GM23248 (cell line): Measurements from ENCODE around the gene TGM2. TPM values are rescaled to one million over a fixed set of nuclear protein-coding genes. Genes with fewer than 3 reads are reported as not detected.

Experiments
- DNase-seq: peaks from one replicate; pipeline ENCODE4 v3.0.0-alpha.2; 2015
- H2AFZ ChIP-seq: fragments of 200-600 bp; sonication (generic); 2 replicates; pipeline ENCODE4 v1.6.1; 2016; ENCODE audit warnings: antibody characterized with exemption
- H3F3A ChIP-seq: fragments of 200-600 bp; sonication (generic); 2 replicates; pipeline ENCODE4 v1.6.1; 2016; ENCODE audit warnings: mild to moderate bottlenecking, antibody characterized with exemption, mixed run types; ENCODE audit not compliant: insufficient read depth
- H3K27ac ChIP-seq: fragments of 200-600 bp; sonication (generic); 2 replicates; pipeline ENCODE4 v1.5.1; 2016; ENCODE audit warnings: mild to moderate bottlenecking
- H3K27me3 ChIP-seq: fragments of 200-600 bp; sonication (generic); replicated peaks from 2 replicates; pipeline ENCODE4 v1.6.1; 2016; ENCODE audit warnings: mild to moderate bottlenecking; ENCODE audit not compliant: insufficient read depth
- H3K36me3 ChIP-seq: fragments of 200-600 bp; sonication (generic); 2 replicates; pipeline ENCODE4 v1.6.1; 2016; ENCODE audit warnings: low read depth, mild to moderate bottlenecking
- H3K4me1 ChIP-seq: fragments of 200-600 bp; sonication (generic); 2 replicates; pipeline ENCODE4 v1.6.1; 2016; ENCODE audit warnings: mild to moderate bottlenecking; ENCODE audit not compliant: insufficient read depth
- H3K4me2 ChIP-seq: fragments of 200-600 bp; sonication (generic); one replicate; pipeline ENCODE4 v1.6.1; 2016; ENCODE audit warnings: mild to moderate bottlenecking; ENCODE audit not compliant: unreplicated experiment
- H3K4me3 ChIP-seq: fragments of 200-600 bp; sonication (generic); 2 replicates; pipeline ENCODE4 v1.5.1; 2016; ENCODE audit warnings: mild to moderate bottlenecking
- H3K79me2 ChIP-seq: fragments of 200-600 bp; sonication (generic); 2 replicates; pipeline ENCODE4 v1.6.1; 2016; ENCODE audit warnings: mild to moderate bottlenecking; ENCODE audit not compliant: insufficient read depth
- H3K9ac ChIP-seq: fragments of 200-600 bp; sonication (generic); 2 replicates; pipeline ENCODE4 v1.6.1; 2016; ENCODE audit warnings: mild to moderate bottlenecking
- H3K9me2 ChIP-seq: fragments of 200-600 bp; sonication (generic); 2 replicates; pipeline ENCODE4 v1.6.1; 2016; ENCODE audit warnings: mixed run types, mild to moderate bottlenecking, moderate library complexity; ENCODE audit not compliant: insufficient read depth
- H3K9me3 ChIP-seq: fragments of 200-600 bp; sonication (generic); one replicate; pipeline ENCODE4 v1.6.1; 2017; ENCODE audit warnings: low read depth
- H4K20me1 ChIP-seq: fragments of 200-600 bp; sonication (generic); 2 replicates; pipeline ENCODE4 v1.6.0; 2016; ENCODE audit not compliant: insufficient read depth
- EZH2 ChIP-seq: fragments of 200-600 bp; sonication (generic); IDR thresholded peaks from 2 replicates; pipeline ENCODE4 v1.6.1; 2018; ENCODE audit warnings: antibody characterized with exemption, mild to moderate bottlenecking; ENCODE audit not compliant: insufficient read depth, poor library complexity, severe bottlenecking
- EZH2phosphoT487 ChIP-seq: fragments of 200-600 bp; sonication (generic); IDR thresholded peaks from 2 replicates; pipeline ENCODE4 v1.6.1; 2018; ENCODE audit warnings: antibody characterized with exemption, moderate library complexity, mild to moderate bottlenecking, low read depth; ENCODE audit not compliant: insufficient read depth
- WGBS, 2 experiments: methylation state at CpG; one replicate each; pipeline ENCODE4 v1.1.6; 2015 to 2017; ENCODE audit warnings: low lambda C conversion rate in 2 of 2, low coverage in 1 of 2; ENCODE audit errors: missing lambda C conversion rate in 2 of 2; 5-methylcytosine and 5-hydroxymethylcytosine counted together
- in situ Hi-C: fragments of 300-500 bp; cut with MboI; formaldehyde crosslinking; loops from 2 replicates; pipeline ENCODE4 v1.15.0; 2020
- polyA plus RNA-seq: library from polyadenylated mRNA; unstranded; fragments of >200 nt; fragmentation: Nextera tagmentation; extraction: Ambion mirVana; gene quantifications from 2 replicates; pipeline ENCODE4 v1.2.1, GENCODE V29; 2016
- total RNA-seq: library from RNA; depleted of rRNA; stranded (reverse); fragments of >200 nt; shearing (Covaris generic); gene quantifications from 2 replicates; pipeline ENCODE4 v1.2.3, GENCODE V29; 2014

Gene TGM2
- total and polyA plus RNA-seq, 2 experiments from 2014 or later: 254 to 311 TPM

DNA sequence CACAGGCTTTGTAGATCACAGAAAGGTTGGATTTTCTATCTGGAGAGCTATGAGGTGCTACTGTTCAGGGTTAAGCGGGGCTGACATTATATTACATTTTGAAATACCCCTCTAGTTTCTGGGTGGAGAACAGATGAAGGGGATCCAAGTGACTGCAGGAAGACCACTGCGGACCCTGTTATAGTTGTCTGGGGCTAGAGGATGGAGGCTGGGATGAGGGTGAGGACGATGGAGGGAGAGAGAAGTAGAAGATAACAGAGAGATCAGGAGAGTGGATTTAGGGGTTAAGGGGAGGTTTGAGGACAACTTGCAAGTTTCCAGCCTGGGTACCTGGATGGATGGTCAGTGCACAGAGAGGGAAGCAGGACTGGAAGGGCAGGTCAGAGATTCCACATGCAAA lies 43.5 kb upstream of the TGM2 start:
- Histone ChIP-seq H3K9ac (no peak overlapping the region), H3K4me2 (no peak overlapping the region), H3K27me3 (no peaks in the 10 kb centered on the region), H3K36me3 (no peaks in the 10 kb centered on the region), H3K79me2 (no peaks in the 10 kb centered on the region), H3K27ac (no peak overlapping the region), H3K9me3 (no peaks in the 10 kb centered on the region), H3K4me1 (peaks cover 8% of the 10 kb centered on the region), H3K4me3 (no peak overlapping the region), H3F3A (peaks cover 24% of the 10 kb centered on the region; the same call in 1 of the 2 replicates), H4K20me1 (no peaks in the 10 kb centered on the region), H2AFZ (no peak overlapping the region), H3K9me2 (no peaks in the 10 kb centered on the region)
- in situ Hi-C loops: no loop called here
- DNase-seq: no peak
- 96 to 97% methylated on average over 3 of the region's 3 CpGs for WGBS, 2 experiments
- TF ChIP-seq EZH2 (no peak), EZH2phosphoT487 (no peak)

DNA sequence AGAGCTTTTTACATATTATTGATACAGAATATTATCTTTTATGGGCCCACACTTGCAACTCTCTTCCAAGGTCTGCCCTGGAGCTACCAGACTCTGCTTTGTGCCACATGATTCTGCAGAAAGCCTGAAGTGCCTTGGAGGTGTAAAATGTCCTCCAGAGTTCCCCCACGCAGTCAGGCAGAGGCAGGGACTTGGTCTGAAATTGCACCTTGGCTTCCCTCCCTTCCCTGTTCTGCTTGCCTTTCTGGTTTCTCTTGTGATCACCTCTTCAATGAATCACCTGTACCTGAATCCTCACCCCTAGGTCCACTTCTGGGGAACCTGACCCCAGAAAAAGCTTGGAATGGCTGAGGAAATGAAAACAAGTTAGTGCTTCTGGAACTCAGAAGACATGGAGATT lies 43.0 kb upstream of the TGM2 start:
- no peak for DNase-seq
- H3K4me2 ChIP-seq: no peak overlapping the region
- H3K27me3 ChIP-seq: no peaks in the 10 kb centered on the region
- TF ChIP-seq EZH2phosphoT487: no peak
- no peak for TF ChIP-seq EZH2
- H3K27ac ChIP-seq: no peak overlapping the region
- in situ Hi-C loops: no loop called here
- no peaks in the 10 kb centered on the region for H3K9me2 ChIP-seq
- no peaks in the 10 kb centered on the region for H3K9me3 ChIP-seq
- H3K36me3 ChIP-seq: no peaks in the 10 kb centered on the region
- no peak overlapping the region for H3K9ac ChIP-seq
- peaks cover 25% of the 10 kb centered on the region; the same call in 1 of the 2 replicates for H3F3A ChIP-seq
- no peaks in the 10 kb centered on the region for H3K79me2 ChIP-seq
- WGBS, 2 experiments: 97 to 100% methylated on average over 1 of the region's 1 CpG
- peaks cover 8% of the 10 kb centered on the region for H3K4me1 ChIP-seq
- H4K20me1 ChIP-seq: no peaks in the 10 kb centered on the region
- no peak overlapping the region for H2AFZ ChIP-seq
- H3K4me3 ChIP-seq: no peak overlapping the region

DNA sequence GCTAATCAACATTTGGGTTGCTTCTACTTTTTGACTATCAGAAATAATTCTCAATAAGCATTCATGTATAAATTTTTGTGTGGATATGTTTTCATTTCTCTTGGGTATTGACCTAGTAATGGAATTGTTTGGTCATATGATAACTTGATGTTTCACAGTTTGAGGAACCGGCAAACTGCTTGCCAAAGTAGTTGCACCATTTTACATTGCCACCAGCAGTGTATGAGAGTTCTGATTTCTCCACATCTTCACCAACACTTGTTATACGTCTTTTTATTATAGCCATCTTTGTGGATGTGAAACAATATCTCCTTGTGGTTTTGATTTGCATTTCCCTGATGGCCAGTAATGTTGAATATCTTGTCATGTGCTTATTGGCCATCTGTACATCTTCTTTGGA lies 42.6 kb upstream of the TGM2 start:
- TF ChIP-seq EZH2 (no peak), EZH2phosphoT487 (no peak)
- no peaks in the 10 kb centered on the region for H4K20me1 ChIP-seq
- no peaks in the 10 kb centered on the region for H3K9me2 ChIP-seq
- H3F3A ChIP-seq: peaks cover 25% of the 10 kb centered on the region; the same call in 1 of the 2 replicates
- 81 to 82% methylated on average over 2 of the region's 2 CpGs for WGBS, 2 experiments
- no peak overlapping the region for H3K27ac ChIP-seq
- in situ Hi-C loops: no loop called here
- H3K4me3 ChIP-seq: no peak overlapping the region
- no peaks in the 10 kb centered on the region for H3K27me3 ChIP-seq
- no peaks in the 10 kb centered on the region for H3K79me2 ChIP-seq
- no peaks in the 10 kb centered on the region for H3K36me3 ChIP-seq
- no peak overlapping the region for H3K4me2 ChIP-seq
- no peak overlapping the region for H2AFZ ChIP-seq
- no peaks in the 10 kb centered on the region for H3K9me3 ChIP-seq
- H3K4me1 ChIP-seq: peaks cover 8% of the 10 kb centered on the region
- H3K9ac ChIP-seq: no peak overlapping the region
- no peak for DNase-seq

DNA sequence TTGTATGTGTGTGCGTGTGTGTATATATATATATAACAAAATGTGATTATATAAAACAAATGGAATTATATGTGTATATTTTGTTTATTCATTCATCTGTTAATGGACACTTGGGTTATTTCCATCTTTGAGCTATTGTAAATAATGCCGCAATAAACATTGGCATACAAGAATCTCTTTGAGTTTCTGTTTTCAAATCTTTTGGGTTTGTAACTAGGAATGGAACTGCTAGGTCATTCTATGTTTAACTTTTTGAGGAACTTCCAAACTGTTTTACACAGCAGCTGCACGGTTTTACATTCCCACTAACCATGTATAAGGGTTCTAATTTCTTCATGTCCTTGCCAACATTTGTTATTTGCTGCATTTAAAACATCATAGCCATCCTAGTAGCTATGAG lies 39.9 kb upstream of the TGM2 start:
- no peak overlapping the region for H3K4me2 ChIP-seq
- H4K20me1 ChIP-seq: no peaks in the 10 kb centered on the region
- H3K9ac ChIP-seq: no peak overlapping the region
- H3K27ac ChIP-seq: no peak overlapping the region
- H3K4me1 ChIP-seq: peaks cover 10% of the 10 kb centered on the region
- H3K79me2 ChIP-seq: no peaks in the 10 kb centered on the region
- TF ChIP-seq EZH2phosphoT487: no peak
- TF ChIP-seq EZH2: no peak
- H3K27me3 ChIP-seq: no peaks in the 10 kb centered on the region
- H3K36me3 ChIP-seq: no peaks in the 10 kb centered on the region
- H2AFZ ChIP-seq: no peak overlapping the region
- no peak for DNase-seq
- WGBS, 2 experiments: 79% methylated on average over 3 of the region's 3 CpGs
- no peaks in the 10 kb centered on the region for H3K9me3 ChIP-seq
- H3K9me2 ChIP-seq: no peaks in the 10 kb centered on the region
- in situ Hi-C loops: no loop called here
- H3K4me3 ChIP-seq: no peak overlapping the region
- peaks cover 19% of the 10 kb centered on the region; the same call in 1 of the 2 replicates for H3F3A ChIP-seq

DNA sequence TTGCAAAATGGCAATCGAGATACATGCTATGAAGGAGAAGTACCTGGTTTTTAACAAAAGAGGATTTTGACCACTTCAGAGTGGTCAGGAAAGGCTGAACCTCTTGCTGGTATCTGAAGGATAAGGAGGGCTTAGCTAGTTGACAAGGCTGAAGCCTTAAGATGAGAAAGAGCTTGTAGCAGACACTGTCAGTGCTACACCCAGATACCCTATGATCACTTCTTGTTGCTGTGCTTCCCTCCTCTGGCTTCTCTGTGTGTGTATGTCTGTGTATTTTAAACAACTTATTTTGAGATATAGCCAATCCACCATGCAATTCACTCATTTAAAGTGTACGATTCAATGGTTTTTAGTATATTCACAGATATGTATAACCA lies 38.9 kb upstream of the TGM2 start:
- H3K4me2 ChIP-seq: no peak overlapping the region
- no peak overlapping the region for H3K27ac ChIP-seq
- no peaks in the 10 kb centered on the region for H3K79me2 ChIP-seq
- peaks cover 7% of the 10 kb centered on the region; the same call in 1 of the 2 replicates for H3K4me1 ChIP-seq
- no peaks in the 10 kb centered on the region for H3K36me3 ChIP-seq
- H3K9me3 ChIP-seq: no peaks in the 10 kb centered on the region
- H3K9me2 ChIP-seq: no peaks in the 10 kb centered on the region
- no peaks in the 10 kb centered on the region for H4K20me1 ChIP-seq
- H3K27me3 ChIP-seq: no peaks in the 10 kb centered on the region
- H2AFZ ChIP-seq: no peak overlapping the region
- TF ChIP-seq EZH2 (no peak), EZH2phosphoT487 (no peak)
- no peak overlapping the region for H3K9ac ChIP-seq
- no peak overlapping the region for H3K4me3 ChIP-seq
- in situ Hi-C loops: no loop called here
- no peak for DNase-seq
- 40 to 53% methylated on average over 2 of the region's 2 CpGs for WGBS, 2 experiments
- H3F3A ChIP-seq: peaks cover 16% of the 10 kb centered on the region; the same call in 1 of the 2 replicates
